HepG2 (cell line): ENCODE data around the gene IQGAP2. TPM values are rescaled to one million over a fixed set of nuclear protein-coding genes. Genes with fewer than 3 reads are reported as not detected.

Experiments used
- ATAC-seq: fragments of 200-7000 bp; cut with Tn5 transposase; 3 replicates; pipeline ENCODE4 v1.9.1; 2020; ENCODE audit warnings: mild to moderate bottlenecking, moderate library complexity
- BruUV-seq: library from RNA; stranded (reverse); fragments of 400-500 nt; replicated peaks from 2 replicates; lab custom pipeline; 2021; lab: Mats Ljungman, UMichigan
- CTCF ChIA-PET: fragments of 300-600 bp; formaldehyde crosslinking; extraction: SDS; loops from one replicate; lab custom pipeline; 2021; ENCODE audit warnings: low total read pairs, inconsistent platforms, low intra/inter-chr PET ratio; lab: Yijun Ruan, JAX
- POLR2A ChIA-PET: fragments of 350-600 bp; sonication (Branson Sonifier 250); formaldehyde crosslinking; loops from one replicate; lab custom pipeline; 2020; ENCODE audit warnings: antibody characterized with exemption, inconsistent platforms; lab: Yijun Ruan, JAX
- DNase-seq: peaks from one replicate; pipeline ENCODE4 v3.0.0-alpha.2; 2015; ENCODE audit warnings: low spot score
- FAIRE-seq: peaks from 3 replicates; lab custom pipeline; 2011; peaks lifted over from hg19 to GRCh38; lab: Jason Lieb, UNC
- H2AFZ ChIP-seq: one replicate; pipeline ENCODE4 v1.6.1; 2011; ENCODE audit warnings: low read length, inconsistent platforms
- H3K27ac ChIP-seq: fragments of 300-600 bp; 3 replicates; pipeline ENCODE4 v1.8.0; 2011; ENCODE audit warnings: mixed run types, mild to moderate bottlenecking, mixed read lengths, low read length, inconsistent platforms; ENCODE audit not compliant: insufficient read depth; ENCODE audit errors: extremely low read length
- H3K27me3 ChIP-seq, 2 experiments: fragments of 200-600 bp in 1 of 2; 2 replicates in 1 of 2; 3 replicates in 1 of 2; pipeline versions ENCODE4 v1.6.0 to v1.8.0; 2011; ENCODE audit warnings: low read length in 2 of 2, mild to moderate bottlenecking in 2 of 2, moderate library complexity in 2 of 2, inconsistent platforms in 1 of 2; ENCODE audit not compliant: insufficient read depth in 2 of 2, control insufficient read depth in 1 of 2
- H3K36me3 ChIP-seq, 2 experiments: fragments of 200-600 bp in 1 of 2; replicated peaks in 1 of 2; 2 replicates in 1 of 2; 3 replicates in 1 of 2; pipeline versions ENCODE4 v1.5.1 to v1.8.0; 2011; ENCODE audit warnings: low read length in 2 of 2, inconsistent platforms in 1 of 2; ENCODE audit not compliant: insufficient read depth in 2 of 2, control insufficient read depth in 1 of 2
- H3K4me1 ChIP-seq: 2 replicates; pipeline ENCODE4 v1.5.1; 2012; ENCODE audit warnings: low read length, inconsistent platforms; ENCODE audit not compliant: insufficient read depth
- H3K4me2 ChIP-seq: 2 replicates; pipeline ENCODE4 v1.6.0; 2011; ENCODE audit warnings: low read depth, low read length, inconsistent platforms
- H3K4me3 ChIP-seq, 3 experiments: fragments of 200-600 bp in 1 of 3; sonication (generic), shearing (Covaris generic) in 1 of 3; replicated peaks in 1 of 3; 2 replicates each; pipeline ENCODE4 v1.5.1; 2011 to 2016; ENCODE audit warnings: low read length in 3 of 3, inconsistent platforms in 2 of 3, low read depth in 2 of 3, mild to moderate bottlenecking in 2 of 3, control low read depth in 1 of 3, mixed read lengths in 1 of 3; ENCODE audit not compliant: insufficient read depth in 1 of 3
- H3K79me2 ChIP-seq: one replicate; pipeline ENCODE4 v1.6.1; 2011; ENCODE audit warnings: low read length, inconsistent platforms; ENCODE audit not compliant: insufficient read depth
- H3K9ac ChIP-seq: 2 replicates; pipeline ENCODE4 v1.6.0; 2011; ENCODE audit warnings: mild to moderate bottlenecking, low read depth, low read length, inconsistent platforms; ENCODE audit not compliant: insufficient read depth
- H3K9me3 ChIP-seq: 2 replicates; pipeline ENCODE4 v1.5.1; 2012; ENCODE audit warnings: mild to moderate bottlenecking, low read length
- H4K20me1 ChIP-seq: 2 replicates; pipeline ENCODE4 v1.6.0; 2011; ENCODE audit warnings: inconsistent platforms, mild to moderate bottlenecking, low read length, moderate library complexity; ENCODE audit not compliant: insufficient read depth
- ARNT ChIP-seq: fragments of 450-650 bp; IDR thresholded peaks from 2 replicates; pipeline ENCODE4 v1.6.1; 2017
- HDAC6 ChIP-seq: fragments of 200-600 bp; sonication (generic); IDR thresholded peaks from 2 replicates; pipeline ENCODE4 v1.7.0; 2017; ENCODE audit warnings: mild to moderate bottlenecking, antibody characterized with exemption, low read length, low read depth
- MEIS2 ChIP-seq: sonication (generic); formaldehyde crosslinking; IDR thresholded peaks from 2 replicates; pipeline ENCODE4 v1.9.0; 2021; ENCODE audit warnings: mild to moderate bottlenecking, missing genetic modification reagents
- NR1H2 ChIP-seq: sonication (generic); formaldehyde crosslinking; IDR thresholded peaks from 2 replicates; pipeline ENCODE4 v1.8.1; 2022; ENCODE audit warnings: low read depth, missing genetic modification reagents, borderline replicate concordance
- SMC3 ChIP-seq: IDR thresholded peaks from 2 replicates; pipeline ENCODE4 v1.6.1; 2011; ENCODE audit warnings: low read length, improper control_type of control experiment
- SNAPC4 ChIP-seq: sonication (generic); formaldehyde crosslinking; IDR thresholded peaks from 2 replicates; pipeline ENCODE4 v1.4.0; 2020; ENCODE audit warnings: mild to moderate bottlenecking, missing genetic modification reagents
- SPEN ChIP-seq: sonication (generic); formaldehyde crosslinking; IDR thresholded peaks from 2 replicates; pipeline ENCODE4 v1.5.1; 2020; ENCODE audit warnings: low read depth, mild to moderate bottlenecking, missing genetic modification reagents
- ZKSCAN8 ChIP-seq: IDR thresholded peaks from 2 replicates; pipeline ENCODE4 v1.6.1; 2016; ENCODE audit warnings: borderline replicate concordance, missing genetic modification reagents, missing compliant biosample characterization
- ZNF20 ChIP-seq: sonication (generic); formaldehyde crosslinking; IDR thresholded peaks from 2 replicates; pipeline ENCODE4 v1.4.0; 2020; ENCODE audit warnings: mild to moderate bottlenecking, moderate library complexity, missing genetic modification reagents
- ZNF292 ChIP-seq: sonication (generic); formaldehyde crosslinking; IDR thresholded peaks from 2 replicates; pipeline ENCODE4 v1.8.1; 2022; ENCODE audit warnings: mild to moderate bottlenecking, low read depth, missing genetic modification reagents, borderline replicate concordance
- ZNF296 ChIP-seq: sonication (generic); formaldehyde crosslinking; conservative IDR thresholded peaks from 2 replicates; pipeline ENCODE4 v1.5.0; 2020; ENCODE audit warnings: mild to moderate bottlenecking, missing genetic modification reagents
- ZNF337 ChIP-seq: sonication (generic); formaldehyde crosslinking; IDR thresholded peaks from 2 replicates; pipeline ENCODE4 v1.5.1; 2020; ENCODE audit warnings: missing genetic modification reagents, low read depth, mild to moderate bottlenecking, borderline replicate concordance
- ZNF512B ChIP-seq: sonication (generic); formaldehyde crosslinking; IDR thresholded peaks from 2 replicates; pipeline ENCODE4 v1.5.1; 2020; ENCODE audit warnings: missing genetic modification reagents, mild to moderate bottlenecking, borderline replicate concordance
- WGBS: methylation state at CpG from one replicate; pipeline ENCODE4 v1.1.6; 2017; ENCODE audit warnings: low lambda C conversion rate; 5-methylcytosine and 5-hydroxymethylcytosine counted together
- in situ Hi-C: cut with HindIII; loops from 2 replicates; pipeline ENCODE4 v1.10.0; 2017; ENCODE audit warnings: low pct_unique_long_range_greater_than_20kb; ENCODE audit not compliant: extremely low pct_ligation_motif_present
- intact Hi-C: fragments of 100-400 bp; cut with micrococcal nuclease; formaldehyde crosslinking; loops from one replicate; pipeline ENCODE4 v1.10.0; 2022; ENCODE audit not compliant: unreplicated experiment
- polyA plus RNA-seq, 8 experiments: library from polyadenylated mRNA; depleted of rRNA in 3 of 8; stranded (reverse) in 7 of 8; unstranded in 1 of 8; fragments of >200 nt; fragmentation: Illumina TruSeq in 4 of 8; extraction: Trizol in 4 of 8; gene quantifications; 2 replicates each; pipeline versions ENCODE4 v1.2.1 to v1.2.3, GENCODE V29; 2011 to 2016; ENCODE audit warnings: low read depth in 4 of 8, missing spikeins in 1 of 8, mixed read lengths in 1 of 8; ENCODE audit not compliant: insufficient read depth in 1 of 8
- total RNA-seq, 5 experiments: library from RNA; depleted of rRNA; stranded (reverse); fragments of >200 nt; fragmentation: Illumina TruSeq; extraction: Trizol; gene quantifications; 2 replicates each; pipeline ENCODE4 v1.2.3, GENCODE V29; 2016; ENCODE audit warnings: low read depth in 1 of 5

The IQGAP2 gene
- total and polyA plus RNA-seq, 2 of the 13 experiments (the other 11 are each of a cell fraction or from before 2014, with no cell fraction given): 35.2 to 83.3 TPM

GRCh38 chr5:76594107-76594506 is 191.0 kb downstream of the IQGAP2 start:
- no peak for FAIRE-seq
- ChIA-PET POLR2A (no interaction called here), CTCF (no interaction called here)

More at GRCh38 chr5:76594107-76594506, 191.0 kb downstream of the IQGAP2 start:
- intact Hi-C loops: no loop called here
- in situ Hi-C loops: no loop called here
- DNase-seq (no peak), ATAC-seq (no peak)
- H3K4me2 ChIP-seq: no peak overlapping the region
- H3K27ac ChIP-seq: no peak overlapping the region
- H3K27me3 ChIP-seq: no peaks in the 10 kb centered on the region
- BruUV-seq: no TSS peak
- H3K36me3 ChIP-seq: peaks cover 10 to 47% of the 10 kb centered on the region in 2 experiments
- no peak overlapping the region for H3K4me3 ChIP-seq
- H3K9ac ChIP-seq: no peak overlapping the region
- no peak overlapping the region for H2AFZ ChIP-seq
- H4K20me1 ChIP-seq: no peaks in the 10 kb centered on the region
- H3K79me2 ChIP-seq: no peaks in the 10 kb centered on the region
- 86% methylated on average over 4 of the region's 4 CpGs for WGBS
- no peaks in the 10 kb centered on the region for H3K4me1 ChIP-seq
- no peaks in the 10 kb centered on the region for H3K9me3 ChIP-seq
- TF ChIP-seq SMC3 (no peak), ZNF20 (CRISPR knock-in tag) (no peak), ZNF512B (CRISPR knock-in tag) (no peak), SPEN (CRISPR knock-in tag) (no peak), SNAPC4 (CRISPR knock-in tag) (no peak), HDAC6 (no peak), ZNF292 (CRISPR knock-in tag) (no peak), ZKSCAN8 (CRISPR knock-in tag) (no peak), ZNF296 (no peak), MEIS2 (CRISPR knock-in tag) (no peak), ZNF337 (CRISPR knock-in tag) (no peak), NR1H2 (CRISPR knock-in tag) (no peak), ARNT (no peak)
